HG03442 (cell line): ENCODE measurements around the gene SP140.
"Not testable (repeated sequence)": the region's sequence is repeated elsewhere in the genome, so short reads cannot be mapped to it uniquely, and the experiment has no call there.

Source experiments
- ATAC-seq: cut with Tn5 transposase; IDR thresholded peaks from one replicate; pipeline ENCODE4 v1.9.1; 2021; ENCODE audit warnings: mild to moderate bottlenecking, moderate library complexity; ENCODE audit not compliant: unreplicated experiment

Gene SP140

GRCh38 chr2:230282936-230283335 lies 57.4 kb downstream of the SP140 start:
- ATAC-seq, result no peak

- no peak for ATAC-seq
Measured at GRCh38 chr2:230286048-230286447, 60.5 kb downstream of the SP140 start.

GRCh38 chr2:230289311-230289710 lies 63.8 kb downstream of the SP140 start:
- ATAC-seq, result not testable (repeated sequence)

GRCh38 chr2:230295192-230295591 lies 69.7 kb downstream of the SP140 start:
- no peak for ATAC-seq

- no peak for ATAC-seq
Measured at GRCh38 chr2:230296917-230297316, 71.4 kb downstream of the SP140 start.

- ATAC-seq, result no peak
Measured at GRCh38 chr2:230299618-230300017, 74.1 kb downstream of the SP140 start.

- ATAC-seq, result no peak
Measured at GRCh38 chr2:230305416-230306275, 80.1 kb downstream of the SP140 start.

GRCh38 chr2:230306474-230306873 lies 80.9 kb downstream of the SP140 start:
- no peak for ATAC-seq

- no peak for ATAC-seq
Measured at GRCh38 chr2:230307485-230307884, 81.9 kb downstream of the SP140 start.

GRCh38 chr2:230308402-230309000 lies 83.0 kb downstream of the SP140 start:
- no peak for ATAC-seq

- not testable (repeated sequence) for ATAC-seq
Measured at GRCh38 chr2:230310792-230311191, 85.3 kb downstream of the SP140 start.

GRCh38 chr2:230311634-230312033 lies 86.1 kb downstream of the SP140 start:
- ATAC-seq, result not testable (repeated sequence)

- ATAC-seq, result no peak
Measured at GRCh38 chr2:230312638-230313037, 87.1 kb downstream of the SP140 start.

- no peak for ATAC-seq
Measured at GRCh38 chr2:230317366-230317765, 91.8 kb downstream of the SP140 start.

- peak; percentile 34 for ATAC-seq
Measured at GRCh38 chr2:230318190-230319121, 92.9 kb downstream of the SP140 start.

GRCh38 chr2:230319211-230319862 lies 93.8 kb downstream of the SP140 start:
- peak; percentile 77 for ATAC-seq

GRCh38 chr2:230321031-230321430 lies 95.5 kb downstream of the SP140 start:
- no peak for ATAC-seq

- no peak for ATAC-seq
Measured at GRCh38 chr2:230322561-230323384, 97.2 kb downstream of the SP140 start.

- no peak for ATAC-seq
Measured at GRCh38 chr2:230323385-230324106, 98.0 kb downstream of the SP140 start.
